Measurements from ENCODE around the gene DUSP2. TPM values are rescaled to one million over a fixed set of nuclear protein-coding genes. Genes with fewer than 3 reads are reported as not detected.
A peak's percentile ranks its signal among the peaks of the same experiment; 100 is the strongest.

DUSP2 gene
- total and polyA plus RNA-seq, 2 experiments from 2014 or later = 6.6 to 13.0 TPM

DNA sequence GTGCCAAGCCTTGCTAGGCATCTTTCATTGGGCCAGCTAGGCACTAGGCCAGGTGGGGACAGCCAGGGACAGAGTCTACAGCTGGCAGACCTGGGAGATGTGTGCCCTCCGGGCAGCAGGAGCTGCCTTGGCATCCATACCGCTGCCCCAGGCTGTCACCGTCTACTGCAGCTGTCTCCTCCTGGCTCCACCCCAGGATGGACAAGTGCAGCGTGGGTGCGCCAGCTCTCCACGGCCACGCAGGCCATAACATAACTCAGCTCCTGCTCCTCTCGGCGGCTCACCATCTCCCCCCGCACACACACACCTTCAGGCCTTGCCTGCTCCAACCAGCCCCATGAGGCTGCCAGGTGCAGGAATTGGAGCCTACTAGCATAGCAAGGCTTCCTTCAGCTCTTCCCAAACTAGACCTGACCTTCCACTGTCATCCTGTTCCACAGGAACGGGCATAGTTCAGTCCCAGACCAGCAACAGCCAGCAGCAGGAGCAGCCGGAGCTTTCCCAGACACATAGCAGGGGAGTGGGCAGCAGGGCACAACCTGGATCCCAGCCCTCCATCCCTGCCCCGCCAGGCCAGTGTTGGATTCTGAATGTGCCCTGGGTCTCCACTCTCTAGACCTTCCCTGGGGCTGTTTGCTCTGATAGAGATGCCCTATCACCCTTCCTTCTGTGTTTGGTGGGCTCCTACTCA, 26.4 kb downstream of the DUSP2 start (continued):
- TF ChIP-seq, protein P1, sequence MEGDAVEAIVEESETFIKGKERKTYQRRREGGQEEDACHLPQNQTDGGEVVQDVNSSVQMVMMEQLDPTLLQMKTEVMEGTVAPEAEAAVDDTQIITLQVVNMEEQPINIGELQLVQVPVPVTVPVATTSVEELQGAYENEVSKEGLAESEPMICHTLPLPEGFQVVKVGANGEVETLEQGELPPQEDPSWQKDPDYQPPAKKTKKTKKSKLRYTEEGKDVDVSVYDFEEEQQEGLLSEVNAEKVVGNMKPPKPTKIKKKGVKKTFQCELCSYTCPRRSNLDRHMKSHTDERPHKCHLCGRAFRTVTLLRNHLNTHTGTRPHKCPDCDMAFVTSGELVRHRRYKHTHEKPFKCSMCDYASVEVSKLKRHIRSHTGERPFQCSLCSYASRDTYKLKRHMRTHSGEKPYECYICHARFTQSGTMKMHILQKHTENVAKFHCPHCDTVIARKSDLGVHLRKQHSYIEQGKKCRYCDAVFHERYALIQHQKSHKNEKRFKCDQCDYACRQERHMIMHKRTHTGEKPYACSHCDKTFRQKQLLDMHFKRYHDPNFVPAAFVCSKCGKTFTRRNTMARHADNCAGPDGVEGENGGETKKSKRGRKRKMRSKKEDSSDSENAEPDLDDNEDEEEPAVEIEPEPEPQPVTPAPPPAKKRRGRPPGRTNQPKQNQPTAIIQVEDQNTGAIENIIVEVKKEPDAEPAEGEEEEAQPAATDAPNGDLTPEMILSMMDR (conservative IDR thresholded peaks at IDR 0.05; ENCODE audit: low read depth in 2 of 2) = no peak
- TF ChIP-seq, protein P2, sequence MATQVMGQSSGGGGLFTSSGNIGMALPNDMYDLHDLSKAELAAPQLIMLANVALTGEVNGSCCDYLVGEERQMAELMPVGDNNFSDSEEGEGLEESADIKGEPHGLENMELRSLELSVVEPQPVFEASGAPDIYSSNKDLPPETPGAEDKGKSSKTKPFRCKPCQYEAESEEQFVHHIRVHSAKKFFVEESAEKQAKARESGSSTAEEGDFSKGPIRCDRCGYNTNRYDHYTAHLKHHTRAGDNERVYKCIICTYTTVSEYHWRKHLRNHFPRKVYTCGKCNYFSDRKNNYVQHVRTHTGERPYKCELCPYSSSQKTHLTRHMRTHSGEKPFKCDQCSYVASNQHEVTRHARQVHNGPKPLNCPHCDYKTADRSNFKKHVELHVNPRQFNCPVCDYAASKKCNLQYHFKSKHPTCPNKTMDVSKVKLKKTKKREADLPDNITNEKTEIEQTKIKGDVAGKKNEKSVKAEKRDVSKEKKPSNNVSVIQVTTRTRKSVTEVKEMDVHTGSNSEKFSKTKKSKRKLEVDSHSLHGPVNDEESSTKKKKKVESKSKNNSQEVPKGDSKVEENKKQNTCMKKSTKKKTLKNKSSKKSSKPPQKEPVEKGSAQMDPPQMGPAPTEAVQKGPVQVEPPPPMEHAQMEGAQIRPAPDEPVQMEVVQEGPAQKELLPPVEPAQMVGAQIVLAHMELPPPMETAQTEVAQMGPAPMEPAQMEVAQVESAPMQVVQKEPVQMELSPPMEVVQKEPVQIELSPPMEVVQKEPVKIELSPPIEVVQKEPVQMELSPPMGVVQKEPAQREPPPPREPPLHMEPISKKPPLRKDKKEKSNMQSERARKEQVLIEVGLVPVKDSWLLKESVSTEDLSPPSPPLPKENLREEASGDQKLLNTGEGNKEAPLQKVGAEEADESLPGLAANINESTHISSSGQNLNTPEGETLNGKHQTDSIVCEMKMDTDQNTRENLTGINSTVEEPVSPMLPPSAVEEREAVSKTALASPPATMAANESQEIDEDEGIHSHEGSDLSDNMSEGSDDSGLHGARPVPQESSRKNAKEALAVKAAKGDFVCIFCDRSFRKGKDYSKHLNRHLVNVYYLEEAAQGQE (IDR thresholded peaks at IDR 0.05; ENCODE audit: unreplicated experiment) = no peak
- TF ChIP-seq EZH2 (IDR thresholded peaks at IDR 0.05; ENCODE audit: low read depth, unreplicated experiment) (no peak), NANOG (IDR thresholded peaks at IDR 0.05; ENCODE audit: borderline replicate concordance) (no peak), ZNF114 (CRISPR knock-in tag; IDR thresholded peaks at IDR 0.05) (no peak), STAT1 (IDR thresholded peaks at IDR 0.05; ENCODE audit: unreplicated experiment) (no peak)
- TF ChIP-seq, protein P3, sequence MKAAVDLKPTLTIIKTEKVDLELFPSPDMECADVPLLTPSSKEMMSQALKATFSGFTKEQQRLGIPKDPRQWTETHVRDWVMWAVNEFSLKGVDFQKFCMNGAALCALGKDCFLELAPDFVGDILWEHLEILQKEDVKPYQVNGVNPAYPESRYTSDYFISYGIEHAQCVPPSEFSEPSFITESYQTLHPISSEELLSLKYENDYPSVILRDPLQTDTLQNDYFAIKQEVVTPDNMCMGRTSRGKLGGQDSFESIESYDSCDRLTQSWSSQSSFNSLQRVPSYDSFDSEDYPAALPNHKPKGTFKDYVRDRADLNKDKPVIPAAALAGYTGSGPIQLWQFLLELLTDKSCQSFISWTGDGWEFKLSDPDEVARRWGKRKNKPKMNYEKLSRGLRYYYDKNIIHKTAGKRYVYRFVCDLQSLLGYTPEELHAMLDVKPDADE (IDR thresholded peaks at IDR 0.05) = no peak

DNA sequence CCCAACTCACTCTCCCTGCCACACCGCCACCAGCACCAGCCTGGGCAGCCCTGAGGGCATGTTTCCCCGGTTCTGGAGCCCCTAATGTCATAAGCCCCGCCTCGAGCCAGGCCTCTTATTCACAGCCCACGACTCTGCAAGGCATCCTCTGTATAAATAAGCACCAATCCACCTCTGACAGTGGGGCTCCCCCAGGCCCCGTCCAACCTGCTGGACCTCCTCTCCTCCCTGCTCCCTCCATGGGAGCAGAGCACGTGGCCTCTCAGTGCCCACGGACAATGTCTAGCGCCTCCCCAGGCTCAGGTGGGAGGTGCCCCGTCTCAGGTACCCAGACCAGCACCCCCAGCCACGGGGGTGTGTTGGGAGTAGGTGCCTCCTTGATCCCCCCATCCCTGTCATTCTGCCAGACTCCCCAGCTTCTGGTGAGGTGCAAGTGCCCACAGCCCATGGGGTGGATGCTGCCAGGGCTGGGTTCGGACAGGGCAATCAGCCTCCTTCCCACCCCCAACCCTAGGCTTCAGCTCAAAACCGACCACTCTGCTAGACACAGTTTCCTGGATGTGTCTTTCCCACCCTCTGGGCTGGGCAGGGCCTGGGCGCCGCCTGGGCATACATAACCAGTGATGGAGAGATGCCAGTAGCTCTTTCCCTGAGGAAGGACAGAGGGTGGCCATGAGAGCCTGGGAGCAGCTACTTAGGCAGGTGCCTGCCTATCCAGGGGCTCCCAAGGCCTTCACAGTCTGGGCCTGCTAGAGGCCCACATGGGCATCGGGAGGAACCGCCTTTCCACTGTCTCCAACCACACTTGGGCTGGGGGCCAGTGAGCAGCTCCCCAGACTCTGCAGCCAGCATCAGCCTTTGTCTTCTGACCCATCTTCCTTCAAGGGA, 27.3 kb downstream of the DUSP2 start:
- Mint-ChIP-seq H3K27me3 (ENCODE audit: insufficient read depth, low read depth, poor library complexity) (peaks cover 32% of the 10 kb centered on the region), H3K4me3 (peak overlapping the region; percentile 69)
- H3K4me2 ChIP-seq = peak overlapping the region; percentile 88
- TF ChIP-seq, protein P4, sequence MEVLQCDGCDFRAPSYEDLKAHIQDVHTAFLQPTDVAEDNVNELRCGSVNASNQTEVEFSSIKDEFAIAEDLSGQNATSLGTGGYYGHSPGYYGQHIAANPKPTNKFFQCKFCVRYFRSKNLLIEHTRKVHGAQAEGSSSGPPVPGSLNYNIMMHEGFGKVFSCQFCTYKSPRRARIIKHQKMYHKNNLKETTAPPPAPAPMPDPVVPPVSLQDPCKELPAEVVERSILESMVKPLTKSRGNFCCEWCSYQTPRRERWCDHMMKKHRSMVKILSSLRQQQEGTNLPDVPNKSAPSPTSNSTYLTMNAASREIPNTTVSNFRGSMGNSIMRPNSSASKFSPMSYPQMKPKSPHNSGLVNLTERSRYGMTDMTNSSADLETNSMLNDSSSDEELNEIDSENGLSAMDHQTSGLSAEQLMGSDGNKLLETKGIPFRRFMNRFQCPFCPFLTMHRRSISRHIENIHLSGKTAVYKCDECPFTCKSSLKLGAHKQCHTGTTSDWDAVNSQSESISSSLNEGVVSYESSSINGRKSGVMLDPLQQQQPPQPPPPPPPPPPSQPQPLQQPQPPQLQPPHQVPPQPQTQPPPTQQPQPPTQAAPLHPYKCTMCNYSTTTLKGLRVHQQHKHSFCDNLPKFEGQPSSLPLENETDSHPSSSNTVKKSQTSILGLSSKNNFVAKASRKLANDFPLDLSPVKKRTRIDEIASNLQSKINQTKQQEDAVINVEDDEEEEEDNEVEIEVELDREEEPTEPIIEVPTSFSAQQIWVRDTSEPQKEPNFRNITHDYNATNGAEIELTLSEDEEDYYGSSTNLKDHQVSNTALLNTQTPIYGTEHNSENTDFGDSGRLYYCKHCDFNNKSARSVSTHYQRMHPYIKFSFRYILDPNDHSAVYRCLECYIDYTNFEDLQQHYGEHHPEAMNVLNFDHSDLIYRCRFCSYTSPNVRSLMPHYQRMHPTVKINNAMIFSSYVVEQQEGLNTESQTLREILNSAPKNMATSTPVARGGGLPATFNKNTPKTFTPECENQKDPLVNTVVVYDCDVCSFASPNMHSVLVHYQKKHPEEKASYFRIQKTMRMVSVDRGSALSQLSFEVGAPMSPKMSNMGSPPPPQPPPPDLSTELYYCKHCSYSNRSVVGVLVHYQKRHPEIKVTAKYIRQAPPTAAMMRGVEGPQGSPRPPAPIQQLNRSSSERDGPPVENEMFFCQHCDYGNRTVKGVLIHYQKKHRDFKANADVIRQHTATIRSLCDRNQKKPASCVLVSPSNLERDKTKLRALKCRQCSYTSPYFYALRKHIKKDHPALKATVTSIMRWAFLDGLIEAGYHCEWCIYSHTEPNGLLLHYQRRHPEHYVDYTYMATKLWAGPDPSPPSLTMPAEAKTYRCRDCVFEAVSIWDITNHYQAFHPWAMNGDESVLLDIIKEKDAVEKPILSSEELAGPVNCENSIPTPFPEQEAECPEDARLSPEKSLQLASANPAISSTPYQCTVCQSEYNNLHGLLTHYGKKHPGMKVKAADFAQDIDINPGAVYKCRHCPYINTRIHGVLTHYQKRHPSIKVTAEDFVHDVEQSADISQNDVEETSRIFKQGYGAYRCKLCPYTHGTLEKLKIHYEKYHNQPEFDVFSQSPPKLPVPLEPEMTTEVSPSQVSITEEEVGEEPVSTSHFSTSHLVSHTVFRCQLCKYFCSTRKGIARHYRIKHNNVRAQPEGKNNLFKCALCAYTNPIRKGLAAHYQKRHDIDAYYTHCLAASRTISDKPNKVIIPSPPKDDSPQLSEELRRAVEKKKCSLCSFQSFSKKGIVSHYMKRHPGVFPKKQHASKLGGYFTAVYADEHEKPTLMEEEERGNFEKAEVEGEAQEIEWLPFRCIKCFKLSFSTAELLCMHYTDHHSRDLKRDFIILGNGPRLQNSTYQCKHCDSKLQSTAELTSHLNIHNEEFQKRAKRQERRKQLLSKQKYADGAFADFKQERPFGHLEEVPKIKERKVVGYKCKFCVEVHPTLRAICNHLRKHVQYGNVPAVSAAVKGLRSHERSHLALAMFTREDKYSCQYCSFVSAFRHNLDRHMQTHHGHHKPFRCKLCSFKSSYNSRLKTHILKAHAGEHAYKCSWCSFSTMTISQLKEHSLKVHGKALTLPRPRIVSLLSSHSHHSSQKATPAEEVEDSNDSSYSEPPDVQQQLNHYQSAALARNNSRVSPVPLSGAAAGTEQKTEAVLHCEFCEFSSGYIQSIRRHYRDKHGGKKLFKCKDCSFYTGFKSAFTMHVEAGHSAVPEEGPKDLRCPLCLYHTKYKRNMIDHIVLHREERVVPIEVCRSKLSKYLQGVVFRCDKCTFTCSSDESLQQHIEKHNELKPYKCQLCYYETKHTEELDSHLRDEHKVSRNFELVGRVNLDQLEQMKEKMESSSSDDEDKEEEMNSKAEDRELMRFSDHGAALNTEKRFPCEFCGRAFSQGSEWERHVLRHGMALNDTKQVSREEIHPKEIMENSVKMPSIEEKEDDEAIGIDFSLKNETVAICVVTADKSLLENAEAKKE (CRISPR knock-in tag; IDR thresholded peaks at IDR 0.05) = no peak

More for the DNA sequence above, 27.3 kb downstream of the DUSP2 start:
- H3K4me1 Mint-ChIP-seq = peaks cover 29% of the 10 kb centered on the region
- peaks cover 4% of the 10 kb centered on the region; the same call in 2 of the 3 replicates for H3K9me3 Mint-ChIP-seq
- peak overlapping the region; percentile 83; the same call in 1 of the 2 replicates for H2AFZ ChIP-seq
- no peaks in the 10 kb centered on the region for H4K20me1 ChIP-seq (replicated peaks; ENCODE audit: insufficient read depth)
- H3K27ac ChIP-seq (ENCODE audit: low read depth) = no peak overlapping the region
- H3K36me3 Mint-ChIP-seq (ENCODE audit: low read depth) = no peaks in the 10 kb centered on the region; the same call in 2 of the 3 replicates
- no peaks in the 10 kb centered on the region for H3F3A ChIP-seq (replicated peaks; ENCODE audit: low read depth)
- H3K4me3 ChIP-seq = peak overlapping the region; percentile 74
- H3K36me3 ChIP-seq (ENCODE audit: insufficient read depth) = no peaks in the 10 kb centered on the region
- peaks cover 27% of the 10 kb centered on the region for H3K27me3 ChIP-seq (ENCODE audit: insufficient read depth)
- H3K27ac Mint-ChIP-seq = no peak overlapping the region
- no peaks in the 10 kb centered on the region for H3K9me2 ChIP-seq (ENCODE audit: insufficient read depth)
- peaks cover 6% of the 10 kb centered on the region; the same call in 1 of the 2 replicates for H3K4me1 ChIP-seq (ENCODE audit: insufficient read depth)
- no peaks in the 10 kb centered on the region for H3K79me2 ChIP-seq (replicated peaks; ENCODE audit: insufficient read depth)
- ATAC-seq (peak; percentile 14), DNase-seq (ENCODE audit: low spot score) (peak; percentile 42)

Measured in GM23338 (cell line).